Stimulated activated CD8-positive, alpha-beta memory T cell treated with anti-CD3 and anti-CD28 coated beads, Interleukin-15, amount 100 ng/mL, for 4 hours (primary cell): ENCODE measurements around the gene MSANTD7.
"Not testable (repeated sequence)": the region's sequence is repeated elsewhere in the genome, so short reads cannot be mapped to it uniquely, and the experiment has no call there.

Experiments used
- DNase-seq, 2 donors: peaks; one replicate each; pipeline ENCODE4 v3.0.0-alpha.2; 2020; ENCODE audit warnings: low read depth in 2 of 2

Gene MSANTD7

GRCh38 chr10:14837757-14838581, at the start of gene MSANTD7, which contains the start of the genes CDNF and HSPA14:
Gene MSANTD7, plus strand, starts transcription at chr10:14838306. Its CDS starts 3,979 bp downstream, at chr10:14842285.
Gene CDNF, minus strand, starts transcription at chr10:14838037. Its CDS starts 91 bp downstream, at chr10:14837946.
Gene HSPA14, plus strand, starts transcription at chr10:14838306. Its CDS starts 97 bp downstream, at chr10:14838403.
- peak; percentile 98 for DNase-seq

- no peak for DNase-seq
These were observed 39.5 kb upstream of the MSANTD7 start for GRCh38 chr10:14798636-14799035.

DNA sequence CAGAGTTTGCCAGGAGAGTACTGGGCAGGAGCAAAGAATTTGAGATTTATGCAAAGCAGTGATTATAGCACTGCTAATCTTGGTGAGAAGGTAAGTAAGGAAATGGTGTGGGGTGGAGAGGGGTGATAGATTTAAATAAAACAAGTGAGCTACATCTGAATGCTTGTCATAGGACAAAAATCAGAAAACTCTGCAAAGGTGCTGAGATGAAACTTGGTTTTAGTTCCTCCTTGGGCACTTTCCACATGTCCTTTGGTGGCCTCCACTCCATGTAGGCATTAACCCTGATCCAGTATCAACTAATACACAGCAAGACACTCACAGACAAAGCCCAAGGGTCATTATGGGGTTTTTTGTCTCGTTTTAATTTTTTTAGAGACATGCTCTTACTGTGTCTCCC, 37.7 kb upstream of the MSANTD7 start:
- DNase-seq: no peak

DNA sequence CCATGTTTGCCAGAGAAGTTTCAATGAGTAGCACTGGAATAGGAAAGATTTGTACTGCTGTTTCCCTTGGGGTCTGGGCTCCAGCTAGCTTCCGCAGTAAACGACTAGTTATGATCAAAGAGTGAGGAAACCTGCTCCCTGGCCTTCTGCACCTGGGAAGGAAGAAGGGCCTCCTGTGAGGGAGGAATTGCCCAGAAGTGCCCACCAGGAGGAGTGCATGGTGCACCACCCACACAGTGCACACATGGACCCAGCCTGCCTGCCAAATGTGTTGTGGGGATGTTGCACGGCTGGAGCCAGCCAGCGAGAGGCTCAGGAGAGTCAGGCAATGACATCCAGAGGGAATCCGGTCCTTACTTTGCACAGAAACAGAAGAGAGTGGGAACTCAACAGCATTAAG, 36.4 kb upstream of the MSANTD7 start:
- DNase-seq: no peak

- DNase-seq: no peak
These were observed 34.3 kb upstream of the MSANTD7 start for GRCh38 chr10:14803827-14804226.

DNA sequence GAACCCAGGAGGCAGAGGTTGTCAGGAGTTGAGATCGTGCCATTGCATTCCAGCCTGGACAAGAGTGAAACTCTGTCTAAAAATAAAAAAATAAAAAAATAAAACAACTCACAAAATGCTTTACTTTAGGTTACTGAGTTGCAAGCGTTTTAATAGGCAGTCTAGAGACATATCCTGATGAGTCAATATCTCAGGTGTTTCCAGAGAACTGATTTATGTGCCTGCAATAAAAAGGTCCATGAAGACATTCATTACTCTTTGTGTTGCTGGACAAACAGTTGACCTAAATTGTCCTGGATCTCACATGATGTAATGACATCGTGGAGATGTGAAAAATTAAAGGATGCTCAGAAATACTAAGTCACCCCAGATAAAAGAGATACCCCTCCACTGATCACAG, 31.8 kb upstream of the MSANTD7 start:
- no peak for DNase-seq

GRCh38 chr10:14810969-14811953, 26.8 kb upstream of the MSANTD7 start:
- DNase-seq: no peak

GRCh38 chr10:14812271-14812670, 25.8 kb upstream of the MSANTD7 start:
- DNase-seq: no peak

DNA sequence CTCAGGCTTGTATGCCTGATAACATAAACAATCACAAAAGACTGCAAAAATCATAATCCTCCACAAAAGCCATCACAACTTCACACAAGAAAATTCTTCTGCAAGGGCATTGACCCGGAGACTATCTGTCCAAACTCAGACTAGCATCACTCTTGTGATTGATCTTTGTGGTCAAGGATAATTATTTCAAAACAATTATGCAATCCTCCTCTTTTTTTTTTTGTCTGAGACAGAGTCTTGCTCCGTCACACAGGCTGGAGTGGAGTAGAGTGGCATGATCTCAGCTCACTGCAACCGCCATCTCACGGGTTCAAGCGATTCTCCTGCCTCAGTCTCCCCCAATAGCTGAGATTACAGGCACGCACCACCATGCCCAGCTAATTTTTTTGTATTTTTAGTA, 22.4 kb upstream of the MSANTD7 start:
- DNase-seq: no peak

DNA sequence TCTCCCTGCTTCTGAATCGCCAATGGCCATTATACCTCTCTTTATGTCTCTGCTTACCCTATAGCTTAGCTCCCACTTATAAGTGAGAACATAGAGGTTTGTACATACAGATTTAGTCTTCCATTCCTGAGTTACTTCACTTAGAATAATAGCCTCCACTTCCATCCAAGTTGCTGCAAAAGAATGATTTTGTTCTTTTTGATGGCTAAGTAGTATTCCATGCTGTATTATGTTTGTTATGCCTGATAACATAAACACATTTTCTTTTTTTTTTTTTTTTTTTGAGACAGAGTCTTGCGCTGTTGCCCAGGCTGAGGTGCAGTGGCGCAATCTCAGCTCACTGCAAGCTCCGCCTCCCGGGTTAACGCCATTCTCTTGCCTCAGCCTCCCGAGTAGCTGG, 21.4 kb upstream of the MSANTD7 start:
- DNase-seq: not testable (repeated sequence)

DNA sequence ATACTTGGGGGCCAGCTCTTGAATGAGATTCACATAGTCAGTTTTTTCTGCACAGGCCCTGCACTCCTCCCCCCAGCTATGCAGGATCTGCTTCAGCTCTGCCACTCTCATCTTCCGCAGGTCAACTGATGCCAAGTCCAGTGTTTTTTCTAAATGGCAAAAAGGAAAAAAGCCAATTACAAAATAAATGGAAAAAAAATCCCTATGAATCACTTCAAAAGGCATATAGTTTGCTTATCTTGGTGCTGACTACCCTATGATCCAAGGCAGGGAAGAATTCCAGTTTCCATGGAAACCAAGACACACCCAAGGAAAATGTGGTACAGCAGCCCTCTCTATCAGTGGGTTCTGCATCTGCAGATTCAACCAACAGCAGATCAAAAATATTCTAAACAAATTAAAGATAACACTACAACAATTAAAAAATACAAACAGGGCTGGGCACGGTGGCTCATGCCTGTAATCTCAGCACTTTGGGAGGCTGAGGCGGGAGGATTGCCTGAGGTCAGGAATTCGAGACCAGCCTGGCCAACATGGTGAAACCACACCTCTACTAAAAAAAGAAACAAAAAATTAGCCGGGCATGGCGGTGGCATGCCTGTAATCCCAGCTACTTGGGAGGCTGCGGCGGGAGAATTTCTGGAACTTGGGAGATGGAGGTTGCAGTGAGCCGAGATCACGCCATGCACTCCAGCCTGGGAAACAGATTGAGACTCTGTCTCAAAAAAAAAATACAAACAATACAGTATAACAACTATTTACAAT, 17.9 kb upstream of the MSANTD7 start:
- DNase-seq: no peak

- DNase-seq: no peak
These were observed 17.3 kb upstream of the MSANTD7 start for GRCh38 chr10:14820775-14821154.

DNA sequence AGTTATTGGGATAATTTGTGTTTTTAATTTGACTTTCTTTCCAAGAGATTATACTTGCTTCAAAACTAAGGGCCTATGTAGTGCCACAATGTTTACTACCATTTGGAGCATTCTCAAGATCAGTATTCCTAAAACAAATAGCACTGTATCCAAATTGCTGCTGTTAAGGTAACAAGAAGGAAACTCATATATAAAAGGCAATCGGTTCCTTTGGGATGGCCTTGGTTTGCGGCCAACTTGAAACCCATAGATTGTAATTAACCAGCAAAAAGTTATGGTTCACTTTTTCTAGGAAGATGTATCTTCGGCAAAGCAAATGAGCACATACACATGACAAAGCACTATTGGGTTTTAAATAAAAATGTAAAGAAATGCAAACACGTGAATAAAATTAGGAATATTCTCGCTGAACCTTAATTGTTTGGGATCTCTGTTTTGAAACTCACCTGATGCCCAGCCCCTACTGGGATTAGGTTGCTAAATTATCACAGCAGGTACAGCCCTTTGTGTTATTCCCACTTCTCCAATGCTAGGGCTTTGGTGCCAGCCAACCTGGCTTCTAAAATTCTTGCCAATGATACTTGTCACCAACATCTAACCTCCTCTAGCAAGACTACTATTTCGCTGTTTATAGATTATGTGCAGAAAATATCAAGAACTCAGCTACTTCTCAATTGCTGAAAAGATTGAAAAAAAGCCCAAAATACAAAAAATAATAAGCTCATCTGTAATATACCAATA, 16.3 kb upstream of the MSANTD7 start:
- DNase-seq: no peak

- no peak for DNase-seq
These were observed 15.0 kb upstream of the MSANTD7 start for GRCh38 chr10:14822879-14823755.

- no peak for DNase-seq
These were observed 14.1 kb upstream of the MSANTD7 start for GRCh38 chr10:14823966-14824365.

DNA sequence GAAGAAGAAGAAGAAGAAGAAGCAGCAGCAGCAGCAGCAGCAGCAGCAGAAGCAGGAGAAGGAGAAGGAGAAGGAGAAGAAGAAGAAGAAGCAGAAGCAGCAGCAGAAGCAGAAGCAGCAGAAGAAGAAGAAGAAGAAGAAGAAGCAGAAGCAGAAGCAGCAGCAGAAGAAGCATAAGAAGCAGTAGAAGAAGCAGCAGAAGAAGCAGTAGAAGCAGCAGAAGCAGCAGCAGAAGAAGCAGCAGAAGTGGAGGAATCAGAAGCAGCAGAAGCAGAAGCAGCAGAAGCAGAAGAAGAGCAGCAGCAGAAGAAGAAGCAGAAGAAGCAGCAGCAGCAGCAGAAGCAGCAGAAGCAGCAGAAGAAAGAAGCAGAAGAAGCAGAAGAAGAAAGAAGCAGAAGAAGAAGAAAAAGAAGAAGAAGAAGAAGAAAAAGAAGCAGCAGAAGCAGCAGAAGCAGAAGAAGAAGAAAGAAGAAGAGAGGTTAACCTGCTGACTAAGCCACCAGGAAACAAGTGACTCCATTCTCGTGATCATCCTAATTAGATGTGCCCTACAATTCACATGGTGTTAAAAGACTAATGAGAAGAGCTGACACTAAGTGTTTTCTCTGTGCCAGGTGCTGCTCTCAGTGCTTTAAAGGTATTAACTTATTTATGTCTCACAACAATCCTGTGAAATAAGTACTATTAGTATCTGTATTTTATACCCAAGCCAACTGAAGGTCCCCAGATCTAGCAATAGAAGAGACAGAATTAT, 11.9 kb upstream of the MSANTD7 start:
- no peak for DNase-seq

- DNase-seq: no peak
These were observed 5.0 kb upstream of the MSANTD7 start for GRCh38 chr10:14833106-14833505.

- DNase-seq: no peak
These were observed 1.9 kb upstream of the MSANTD7 start for GRCh38 chr10:14836208-14836607.
